CMK (cell line): ENCODE data around the gene SPRY2.
A peak's percentile ranks its signal among the peaks of the same experiment; 100 is the strongest.
"Not testable (repeated sequence)": the region's sequence is repeated elsewhere in the genome, so short reads cannot be mapped to it uniquely, and the experiment has no call there.

Experiments
- DNase-seq: peaks from one replicate; pipeline ENCODE4 v3.0.0-alpha.2; 2010; ENCODE audit warnings: low read depth

SPRY2 gene

GRCh38 chr13:80341101-80341755, at the start of gene SPRY2:
TSS of gene SPRY2 (minus strand) at chr13:80341126. CDS start at chr13:80337705, 3,421 bp downstream.
- DNase-seq, result peak; percentile 89

GRCh38 chr13:80390338-80390737, 49.4 kb upstream of the SPRY2 start:
- DNase-seq, result no peak

GRCh38 chr13:80389073-80390038, 48.4 kb upstream of the SPRY2 start:
- DNase-seq, result no peak

GRCh38 chr13:80388506-80388905, 47.6 kb upstream of the SPRY2 start:
- DNase-seq, result no peak

- DNase-seq, result no peak
These were observed 45.7 kb upstream of the SPRY2 start for GRCh38 chr13:80386592-80386991.

GRCh38 chr13:80386002-80386401, 45.1 kb upstream of the SPRY2 start:
- DNase-seq, result no peak

GRCh38 chr13:80382576-80382975, 41.6 kb upstream of the SPRY2 start:
- DNase-seq, result no peak

GRCh38 chr13:80379245-80379644, 38.3 kb upstream of the SPRY2 start:
- DNase-seq, result no peak

- DNase-seq, result no peak
These were observed 35.6 kb upstream of the SPRY2 start for GRCh38 chr13:80376554-80376953.

- no peak for DNase-seq
These were observed 34.0 kb upstream of the SPRY2 start for GRCh38 chr13:80374901-80375300.

- DNase-seq, result no peak
These were observed 33.5 kb upstream of the SPRY2 start for GRCh38 chr13:80374444-80374843.

GRCh38 chr13:80371840-80372509, 31.0 kb upstream of the SPRY2 start:
- DNase-seq, result no peak

GRCh38 chr13:80367473-80367872, 26.5 kb upstream of the SPRY2 start:
- DNase-seq, result no peak

- no peak for DNase-seq
These were observed 23.1 kb upstream of the SPRY2 start for GRCh38 chr13:80363890-80364503.

GRCh38 chr13:80362481-80362880, 21.6 kb upstream of the SPRY2 start:
- DNase-seq, result no peak

GRCh38 chr13:80361883-80362327, 21.0 kb upstream of the SPRY2 start:
- DNase-seq, result no peak

GRCh38 chr13:80361298-80361697, 20.4 kb upstream of the SPRY2 start:
- DNase-seq, result no peak

GRCh38 chr13:80360453-80360800, 19.5 kb upstream of the SPRY2 start:
- DNase-seq, result no peak

GRCh38 chr13:80359778-80360452, 19.0 kb upstream of the SPRY2 start:
- no peak for DNase-seq

- DNase-seq, result no peak
These were observed 18.5 kb upstream of the SPRY2 start for GRCh38 chr13:80359414-80359777.

- DNase-seq, result not testable (repeated sequence)
These were observed 14.7 kb upstream of the SPRY2 start for GRCh38 chr13:80355496-80356094.
